Uterus (tissue), 4 donors: Measurements from ENCODE around the gene ARL14. TPM values are rescaled to one million over a fixed set of nuclear protein-coding genes. Genes with fewer than 3 reads are reported as not detected.

Experiments used
- DNase-seq, 2 donors: peaks; one replicate each; pipeline ENCODE4 v3.0.0-alpha.2; 2019 to 2020
- H3K27ac ChIP-seq, 2 donors: fragments of 200-600 bp; sonication (generic); 1 replicate in 1 of 2; 2 replicates in 1 of 2; pipeline ENCODE4 v1.5.1; 2016 to 2018
- H3K27me3 ChIP-seq, 2 donors: fragments of 200-600 bp; sonication (generic); one replicate each; pipeline ENCODE4 v1.5.1; 2018 to 2019; ENCODE audit warnings: control low read depth in 1 of 2
- H3K36me3 ChIP-seq, 2 donors: fragments of 200-600 bp; sonication (generic); one replicate each; pipeline ENCODE4 v1.5.1; 2019; ENCODE audit warnings: control low read depth in 1 of 2
- H3K4me1 ChIP-seq, 2 donors: fragments of 200-600 bp; sonication (generic); one replicate each; pipeline ENCODE4 v1.5.1; 2018 to 2019; ENCODE audit warnings: control low read depth in 1 of 2
- H3K4me3 ChIP-seq, 2 donors: fragments of 200-600 bp; sonication (generic); 1 replicate in 1 of 2; 2 replicates in 1 of 2; pipeline ENCODE4 v1.5.1; 2018 to 2019; ENCODE audit warnings: mild to moderate bottlenecking in 1 of 2
- H3K9me3 ChIP-seq, 2 donors: fragments of 200-600 bp; sonication (generic); one replicate each; pipeline ENCODE4 v1.5.1; 2019; ENCODE audit warnings: control low read depth in 1 of 2
- POLR2A ChIP-seq, 2 donors: fragments of 450-650 bp; IDR thresholded peaks; one replicate each; pipeline ENCODE4 v1.6.1; 2016; ENCODE audit warnings: antibody characterized with exemption in 2 of 2, mild to moderate bottlenecking in 1 of 2, moderate library complexity in 1 of 2
- intact Hi-C: fragments of 100-400 bp; cut with DNase I; formaldehyde crosslinking; loops from one replicate; pipeline ENCODE4 v1.15.1; 2023; ENCODE audit warnings: low total_unique reads
- total RNA-seq, 4 donors: library from RNA; depleted of rRNA in 3 of 4; stranded (reverse); fragments of >200 nt in 3 of 4; gene quantifications; one replicate each; pipeline versions ENCODE4 v1.1.0 to v1.2.4, GENCODE V29; 2014 to 2023
- TF ChIP-seq, protein P1 (sequence below), 4 experiments: fragments of 200-600 bp in 2 of 4; fragments of 450-650 bp in 2 of 4; sonication (generic) in 2 of 4; IDR thresholded peaks; one replicate each; pipeline ENCODE4 v1.5.1; 2016 to 2019; ENCODE audit warnings: antibody characterized with exemption in 4 of 4, mild to moderate bottlenecking in 2 of 4, moderate library complexity in 1 of 4
- donor health status: DM: yes; HTN: yes; CAD: no.

ARL14 gene
- total RNA-seq, 4 donors from 2014 or later, result not detected

DNA sequence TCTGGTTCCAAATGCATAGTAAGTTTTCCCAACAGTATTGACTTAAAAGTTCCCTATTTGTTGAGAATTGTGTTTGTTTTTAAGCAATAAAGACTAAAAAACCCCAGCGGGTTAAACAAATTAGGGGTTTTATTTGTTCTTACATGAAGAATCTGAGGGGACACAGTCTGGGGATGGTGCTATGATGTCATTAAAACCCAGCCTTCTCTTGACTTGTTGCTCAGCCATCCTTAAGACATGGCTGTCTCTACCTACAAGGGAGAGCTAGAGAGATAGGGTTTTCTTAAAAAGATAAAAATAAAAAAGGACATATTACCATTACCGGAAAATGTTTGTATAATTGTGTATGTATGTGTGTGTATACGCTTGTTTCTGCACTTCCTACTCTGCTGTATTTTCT lies 11.7 kb upstream of the ARL14 start:
- intact Hi-C loops, result no loop called here
- Histone ChIP-seq H3K4me1 (no peaks in the 10 kb centered on the region), H3K27ac (no peak overlapping the region), H3K27me3 (no peaks in the 10 kb centered on the region), H3K36me3 (no peaks in the 10 kb centered on the region), H3K9me3 (no peaks in the 10 kb centered on the region), H3K4me3 (no peak overlapping the region)
- no peak for TF ChIP-seq POLR2A (IDR thresholded peaks at IDR 0.05)
- no peak for DNase-seq

DNA sequence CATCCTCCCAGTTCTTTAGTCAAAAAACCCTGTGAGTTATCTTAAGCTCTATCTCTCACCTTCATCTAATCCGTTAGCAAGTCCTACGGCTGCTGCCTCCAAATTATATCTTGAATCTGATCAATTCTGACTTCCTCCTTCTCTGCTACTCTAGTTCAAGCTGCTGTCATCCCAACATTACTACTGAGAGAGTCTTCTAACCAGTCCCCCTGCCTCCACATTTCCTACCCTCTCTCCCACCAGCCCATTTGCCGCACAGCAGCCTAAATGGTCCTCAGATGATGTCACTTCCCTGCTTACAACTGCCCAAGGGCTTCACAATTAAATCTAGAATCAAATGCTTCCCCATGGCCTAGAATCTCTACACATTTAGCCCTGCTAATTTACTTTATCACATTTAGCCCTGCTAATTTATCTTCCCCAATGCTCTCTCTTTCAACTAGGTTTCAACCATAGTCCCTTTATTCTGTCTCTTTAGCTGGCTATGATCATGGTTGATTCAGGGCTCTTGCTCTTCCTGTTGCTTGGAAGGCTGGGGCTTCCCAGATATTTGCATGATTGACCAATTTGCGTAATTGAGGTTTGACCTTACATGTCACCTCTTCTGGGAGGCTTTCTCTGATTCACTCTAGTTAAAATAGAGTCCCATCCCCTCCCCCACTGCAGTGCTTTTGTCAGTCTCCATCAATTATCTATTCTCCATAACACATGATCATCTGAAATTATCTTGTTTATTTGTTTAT lies 11.0 kb upstream of the ARL14 start:
- no peaks in the 10 kb centered on the region for H3K9me3 ChIP-seq
- no peaks in the 10 kb centered on the region for H3K36me3 ChIP-seq
- no peak overlapping the region for H3K4me3 ChIP-seq
- no peak for TF ChIP-seq POLR2A (IDR thresholded peaks at IDR 0.05)
- TF ChIP-seq, protein P1, sequence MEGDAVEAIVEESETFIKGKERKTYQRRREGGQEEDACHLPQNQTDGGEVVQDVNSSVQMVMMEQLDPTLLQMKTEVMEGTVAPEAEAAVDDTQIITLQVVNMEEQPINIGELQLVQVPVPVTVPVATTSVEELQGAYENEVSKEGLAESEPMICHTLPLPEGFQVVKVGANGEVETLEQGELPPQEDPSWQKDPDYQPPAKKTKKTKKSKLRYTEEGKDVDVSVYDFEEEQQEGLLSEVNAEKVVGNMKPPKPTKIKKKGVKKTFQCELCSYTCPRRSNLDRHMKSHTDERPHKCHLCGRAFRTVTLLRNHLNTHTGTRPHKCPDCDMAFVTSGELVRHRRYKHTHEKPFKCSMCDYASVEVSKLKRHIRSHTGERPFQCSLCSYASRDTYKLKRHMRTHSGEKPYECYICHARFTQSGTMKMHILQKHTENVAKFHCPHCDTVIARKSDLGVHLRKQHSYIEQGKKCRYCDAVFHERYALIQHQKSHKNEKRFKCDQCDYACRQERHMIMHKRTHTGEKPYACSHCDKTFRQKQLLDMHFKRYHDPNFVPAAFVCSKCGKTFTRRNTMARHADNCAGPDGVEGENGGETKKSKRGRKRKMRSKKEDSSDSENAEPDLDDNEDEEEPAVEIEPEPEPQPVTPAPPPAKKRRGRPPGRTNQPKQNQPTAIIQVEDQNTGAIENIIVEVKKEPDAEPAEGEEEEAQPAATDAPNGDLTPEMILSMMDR (IDR thresholded peaks at IDR 0.05), result no peak
- H3K27ac ChIP-seq, result no peak overlapping the region
- no peaks in the 10 kb centered on the region for H3K27me3 ChIP-seq
- no peak for DNase-seq
- no peaks in the 10 kb centered on the region for H3K4me1 ChIP-seq
- intact Hi-C loops, result no loop called here

DNA sequence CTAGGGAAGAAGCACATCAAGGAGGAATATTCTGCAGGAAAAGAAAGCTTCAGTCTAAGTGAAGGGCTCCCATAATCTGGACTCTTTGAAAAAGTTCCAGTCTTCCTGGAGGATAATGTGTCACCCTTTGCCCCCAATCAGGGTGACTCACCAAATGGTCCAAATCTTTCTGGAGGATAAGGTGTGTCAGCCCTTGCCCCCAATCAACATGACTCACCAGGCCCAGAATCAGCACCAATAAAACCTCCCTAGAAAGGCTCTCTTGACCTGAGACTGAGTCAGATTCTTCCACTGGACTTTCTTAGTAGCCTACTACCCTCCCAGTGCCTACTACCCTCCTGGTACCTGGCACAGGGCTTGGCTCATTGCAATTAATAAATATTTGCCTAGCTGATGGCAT lies 9.5 kb upstream of the ARL14 start:
- no peak overlapping the region for H3K27ac ChIP-seq
- no peaks in the 10 kb centered on the region for H3K4me1 ChIP-seq
- DNase-seq, result no peak
- no peaks in the 10 kb centered on the region for H3K27me3 ChIP-seq
- H3K4me3 ChIP-seq, result no peak overlapping the region
- intact Hi-C loops, result no loop called here
- H3K36me3 ChIP-seq, result no peaks in the 10 kb centered on the region
- no peak for TF ChIP-seq POLR2A (IDR thresholded peaks at IDR 0.05)
- TF ChIP-seq, protein P1 (IDR thresholded peaks at IDR 0.05), result no peak
- no peaks in the 10 kb centered on the region for H3K9me3 ChIP-seq

DNA sequence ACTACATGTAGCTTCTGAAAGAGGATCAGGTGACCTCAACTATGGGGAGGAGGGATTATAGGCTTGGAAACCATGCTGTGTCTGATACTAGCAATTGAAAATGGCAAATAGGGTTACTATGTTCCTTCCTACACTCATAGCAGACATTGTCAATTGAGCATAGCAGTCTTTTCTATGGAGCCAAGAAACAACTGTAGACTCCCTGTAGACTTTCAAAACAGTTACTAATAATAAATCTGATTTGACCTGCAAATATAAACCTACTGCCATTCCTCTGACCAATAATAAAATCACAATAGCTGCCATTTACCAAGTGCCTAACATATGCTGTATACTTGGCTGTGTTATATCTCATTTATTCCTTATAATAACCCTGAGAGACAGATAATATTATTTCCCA lies 8.5 kb upstream of the ARL14 start:
- DNase-seq, result no peak
- Histone ChIP-seq H3K27ac (no peak overlapping the region), H3K4me1 (no peaks in the 10 kb centered on the region), H3K27me3 (no peaks in the 10 kb centered on the region), H3K4me3 (no peak overlapping the region), H3K9me3 (no peaks in the 10 kb centered on the region), H3K36me3 (no peaks in the 10 kb centered on the region)
- no peak for TF ChIP-seq POLR2A (IDR thresholded peaks at IDR 0.05)
- TF ChIP-seq, protein P1 (IDR thresholded peaks at IDR 0.05), result no peak
- intact Hi-C loops, result no loop called here

DNA sequence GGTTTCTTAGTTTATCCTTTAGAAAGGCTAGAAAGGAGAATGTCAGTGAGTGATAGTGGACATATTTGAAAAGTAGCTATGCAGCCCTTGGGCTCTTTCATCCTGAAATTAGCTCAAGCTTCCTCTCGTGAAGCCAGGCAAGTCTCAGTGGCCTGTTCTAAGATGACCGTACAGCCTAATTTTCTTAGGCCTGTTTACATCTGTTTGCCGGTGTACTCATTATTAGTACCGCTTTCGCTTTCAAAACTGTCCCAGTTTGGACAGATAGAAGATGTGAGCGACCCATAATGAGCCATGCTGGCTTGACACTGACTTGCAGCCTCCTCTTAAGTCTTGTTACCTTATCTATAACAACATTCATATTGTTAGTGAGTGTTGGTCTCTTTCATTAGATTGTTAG lies 5.7 kb upstream of the ARL14 start:
- intact Hi-C loops, result no loop called here

More for the DNA sequence above, 5.7 kb upstream of the ARL14 start:
- no peaks in the 10 kb centered on the region for H3K36me3 ChIP-seq
- H3K27ac ChIP-seq, result no peak overlapping the region
- DNase-seq, result no peak
- H3K9me3 ChIP-seq, result no peaks in the 10 kb centered on the region
- no peak for TF ChIP-seq POLR2A (IDR thresholded peaks at IDR 0.05)
- TF ChIP-seq, protein P1 (IDR thresholded peaks at IDR 0.05), result no peak
- no peaks in the 10 kb centered on the region for H3K4me1 ChIP-seq
- no peak overlapping the region for H3K4me3 ChIP-seq
- no peaks in the 10 kb centered on the region for H3K27me3 ChIP-seq
